ENCODE measurements around the gene AVEN. TPM values are rescaled to one million over a fixed set of nuclear protein-coding genes. Genes with fewer than 3 reads are reported as not detected.

AVEN gene
- total and polyA plus RNA-seq, 2 donors from 2014 or later: 6.4 to 7.1 TPM

DNA sequence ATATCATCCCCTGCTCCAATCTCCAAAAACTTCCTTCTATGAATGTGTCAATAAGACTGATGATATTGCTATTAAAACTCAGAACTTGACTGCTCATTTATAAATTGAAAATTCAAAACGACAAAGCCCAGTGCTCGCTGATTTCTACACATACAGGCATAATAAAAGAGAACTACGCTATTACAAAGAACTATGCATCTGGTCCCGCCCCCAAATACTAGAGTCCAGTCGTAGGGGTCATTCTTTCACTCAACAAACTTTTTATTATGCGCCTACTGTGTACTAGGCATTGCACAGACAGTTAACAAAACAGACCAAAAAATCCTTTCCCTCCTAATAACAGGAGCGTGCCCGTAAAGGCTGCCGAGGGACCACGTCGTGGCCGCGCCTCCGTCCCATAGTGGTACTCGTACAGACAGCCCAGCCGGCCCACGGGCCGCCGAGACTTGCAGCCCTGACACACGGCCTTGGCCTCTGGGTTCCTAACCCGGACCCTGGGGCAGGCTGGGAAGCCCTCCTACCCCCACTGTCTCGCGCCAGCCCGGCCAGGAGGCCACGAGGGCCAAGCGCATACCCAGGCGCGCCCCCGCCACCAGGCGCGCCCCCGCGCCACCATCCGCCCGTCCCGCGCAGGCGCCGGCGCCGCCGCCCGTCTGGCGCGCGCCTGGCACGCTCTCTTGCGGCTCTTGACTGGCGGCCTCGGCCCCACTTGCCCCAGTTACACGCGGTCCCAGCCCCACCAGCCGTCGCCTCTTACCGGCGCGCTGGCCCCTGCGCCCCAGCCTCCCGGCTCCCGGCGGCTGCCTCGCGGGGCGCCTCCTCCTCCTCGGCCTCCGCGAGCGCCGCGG lies 757 bp downstream of the AVEN start:
- Histone ChIP-seq H3K4me1 (ENCODE audit: control insufficient read depth in 2 of 3, insufficient read depth in 2 of 3, low read depth in 1 of 3, low read length in 3 of 3) (peaks cover 3 to 23% (median 4%) of the 10 kb centered on the region in 3 donors), H3K4me3 (ENCODE audit: low read length in 3 of 3) (peak overlapping the region; percentile 78 to 94 (median 81)), H3K36me3 (ENCODE audit: control insufficient read depth in 2 of 3, insufficient read depth in 3 of 3, low read length in 3 of 3) (no peaks in the 10 kb centered on the region), H3K9me3 (ENCODE audit: control insufficient read depth in 2 of 3, insufficient read depth in 1 of 3, low read length in 3 of 3) (no peaks in the 10 kb centered on the region), H3K27me3 (ENCODE audit: control insufficient read depth, insufficient read depth, low read length) (no peaks in the 10 kb centered on the region), H3K27ac (ENCODE audit: low read depth in 2 of 2, low read length in 2 of 2) (peak overlapping the region; percentile 78 to 81), H3K9ac (ENCODE audit: low read length in 3 of 3) (peak overlapping the region; percentile 46 to 80 (median 63))
- FAIRE-seq (no peak), DNase-seq (peak; percentile 86 to 92 (median 90))
- intact Hi-C loops (cut with DNase I): no loop called here
- TF ChIP-seq, protein P1, sequence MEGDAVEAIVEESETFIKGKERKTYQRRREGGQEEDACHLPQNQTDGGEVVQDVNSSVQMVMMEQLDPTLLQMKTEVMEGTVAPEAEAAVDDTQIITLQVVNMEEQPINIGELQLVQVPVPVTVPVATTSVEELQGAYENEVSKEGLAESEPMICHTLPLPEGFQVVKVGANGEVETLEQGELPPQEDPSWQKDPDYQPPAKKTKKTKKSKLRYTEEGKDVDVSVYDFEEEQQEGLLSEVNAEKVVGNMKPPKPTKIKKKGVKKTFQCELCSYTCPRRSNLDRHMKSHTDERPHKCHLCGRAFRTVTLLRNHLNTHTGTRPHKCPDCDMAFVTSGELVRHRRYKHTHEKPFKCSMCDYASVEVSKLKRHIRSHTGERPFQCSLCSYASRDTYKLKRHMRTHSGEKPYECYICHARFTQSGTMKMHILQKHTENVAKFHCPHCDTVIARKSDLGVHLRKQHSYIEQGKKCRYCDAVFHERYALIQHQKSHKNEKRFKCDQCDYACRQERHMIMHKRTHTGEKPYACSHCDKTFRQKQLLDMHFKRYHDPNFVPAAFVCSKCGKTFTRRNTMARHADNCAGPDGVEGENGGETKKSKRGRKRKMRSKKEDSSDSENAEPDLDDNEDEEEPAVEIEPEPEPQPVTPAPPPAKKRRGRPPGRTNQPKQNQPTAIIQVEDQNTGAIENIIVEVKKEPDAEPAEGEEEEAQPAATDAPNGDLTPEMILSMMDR (IDR thresholded peaks at IDR 0.05; ENCODE audit: borderline replicate concordance, extremely low read depth, insufficient read depth): no peak

DNA sequence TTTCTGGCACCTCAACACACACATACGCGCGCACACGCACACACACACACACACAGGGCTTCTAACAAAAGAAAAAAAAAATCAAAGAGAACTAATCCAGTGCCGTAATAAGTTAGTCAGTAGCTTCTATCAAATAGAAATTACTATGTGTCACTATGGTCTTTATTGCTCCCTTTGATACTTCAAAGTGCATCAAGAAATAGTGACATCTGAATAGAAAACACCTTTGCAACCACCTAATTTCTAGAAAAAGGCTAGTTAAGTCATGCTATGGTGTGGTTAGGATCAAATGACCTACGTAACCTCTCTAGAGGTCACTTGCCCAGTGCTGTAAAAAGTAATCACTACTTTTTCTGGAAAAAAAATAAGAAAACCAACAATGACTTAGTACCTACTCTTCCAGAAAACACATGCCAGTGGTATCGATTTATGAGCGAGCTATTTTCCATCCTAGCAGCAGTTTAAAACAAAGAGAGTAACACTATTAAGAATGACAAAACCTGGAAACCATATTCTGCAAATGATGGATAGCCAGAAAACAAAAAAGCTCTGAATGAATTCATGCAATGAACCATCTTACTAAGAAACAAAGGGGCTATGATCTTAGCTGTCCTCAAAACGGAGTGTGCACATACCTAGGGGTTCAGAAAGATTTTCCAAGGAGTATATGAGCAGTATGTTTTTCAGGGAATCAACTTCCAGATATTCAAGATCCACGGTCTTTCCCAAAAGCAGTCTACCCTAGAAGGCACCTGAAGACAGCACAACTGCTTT lies 6.8 kb downstream of the AVEN start:
- TF ChIP-seq, protein P1 (IDR thresholded peaks at IDR 0.05; ENCODE audit: borderline replicate concordance, extremely low read depth, insufficient read depth): no peak
- DNase-seq (no peak), FAIRE-seq (no peak)
- intact Hi-C loops (cut with DNase I): no loop called here
- H3K4me3 ChIP-seq (ENCODE audit: low read length in 3 of 3): no peak overlapping the region
- H3K27me3 ChIP-seq (ENCODE audit: control insufficient read depth, insufficient read depth, low read length): no peaks in the 10 kb centered on the region
- no peaks in the 10 kb centered on the region for H3K36me3 ChIP-seq (ENCODE audit: control insufficient read depth in 2 of 3, insufficient read depth in 3 of 3, low read length in 3 of 3)
- no peak overlapping the region for H3K9ac ChIP-seq (ENCODE audit: low read length in 3 of 3)
- H3K27ac ChIP-seq (ENCODE audit: low read depth in 2 of 2, low read length in 2 of 2): no peak overlapping the region
- H3K9me3 ChIP-seq (ENCODE audit: control insufficient read depth in 2 of 3, insufficient read depth in 1 of 3, low read length in 3 of 3): no peaks in the 10 kb centered on the region
- peaks cover 0 to 14% (median 0%) of the 10 kb centered on the region in 3 donors for H3K4me1 ChIP-seq (ENCODE audit: control insufficient read depth in 2 of 3, insufficient read depth in 2 of 3, low read depth in 1 of 3, low read length in 3 of 3)

DNA sequence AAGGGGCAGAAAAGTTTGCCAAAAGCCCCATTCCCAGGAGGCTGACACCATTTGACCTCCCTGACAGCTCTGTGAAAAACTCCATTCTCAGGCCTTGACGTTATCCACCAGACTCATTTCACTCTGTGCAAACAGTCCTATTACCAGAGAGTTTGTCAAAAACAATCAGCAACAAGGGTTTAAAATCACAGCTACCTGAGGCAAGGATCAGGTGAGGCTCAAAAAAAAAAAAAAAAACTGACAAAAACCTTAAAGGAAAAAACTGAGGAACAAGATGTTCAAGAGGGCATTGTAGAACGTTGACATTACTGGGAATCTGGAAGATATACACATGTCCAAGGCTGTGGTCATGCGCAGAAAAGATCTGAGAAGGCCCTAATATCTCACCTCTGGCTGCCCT lies 11.4 kb downstream of the AVEN start:
- no peak overlapping the region for H3K4me3 ChIP-seq (ENCODE audit: low read length in 3 of 3)
- H3K4me1 ChIP-seq (ENCODE audit: control insufficient read depth in 2 of 3, insufficient read depth in 2 of 3, low read depth in 1 of 3, low read length in 3 of 3): peaks cover 0 to 9% (median 0%) of the 10 kb centered on the region in 3 donors
- no peak for FAIRE-seq
- H3K9ac ChIP-seq (ENCODE audit: low read length in 3 of 3): no peak overlapping the region
- no peaks in the 10 kb centered on the region for H3K9me3 ChIP-seq (ENCODE audit: control insufficient read depth in 2 of 3, insufficient read depth in 1 of 3, low read length in 3 of 3)
- DNase-seq: no peak
- H3K27me3 ChIP-seq (ENCODE audit: control insufficient read depth, insufficient read depth, low read length): no peaks in the 10 kb centered on the region
- H3K27ac ChIP-seq (ENCODE audit: low read depth in 2 of 2, low read length in 2 of 2): no peak overlapping the region
- no peaks in the 10 kb centered on the region for H3K36me3 ChIP-seq (ENCODE audit: control insufficient read depth in 2 of 3, insufficient read depth in 3 of 3, low read length in 3 of 3)
- intact Hi-C loops (cut with DNase I): no loop called here
- TF ChIP-seq, protein P1 (IDR thresholded peaks at IDR 0.05; ENCODE audit: borderline replicate concordance, extremely low read depth, insufficient read depth): no peak
